ENCODE results near the gene POLR3A.
A peak's percentile ranks its signal among the peaks of the same experiment; 100 is the strongest.

- TF ChIP-seq POLR2AphosphoS5 (IDR thresholded peaks at IDR 0.05): peak; percentile 95
- peak; percentile 81 to 97 (median 90) for TF ChIP-seq CTCF (IDR thresholded peaks at IDR 0.05)
- TF ChIP-seq POLR2A (IDR thresholded peaks at IDR 0.05): peak; percentile 20
These were observed at the start of gene POLR3A for GRCh38 chr10:78029269-78030226.

Measured in prostate gland (tissue), 2 donors.